MM.1S (cell line): Measurements from ENCODE around the gene TMCO4.

Experiments
- DNase-seq: peaks from one replicate; pipeline ENCODE4 v3.0.0-alpha.2; 2015
- H2AFZ ChIP-seq: fragments of 300-600 bp; sonication (generic); 2 replicates; pipeline ENCODE4 v1.6.0; 2016; ENCODE audit warnings: antibody characterized with exemption, low read length
- H3F3A ChIP-seq: fragments of 300-600 bp; sonication (generic); 2 replicates; pipeline ENCODE4 v1.6.1; 2016; ENCODE audit warnings: mild to moderate bottlenecking, antibody characterized with exemption, low read length, moderate library complexity, mixed read lengths; ENCODE audit not compliant: insufficient read depth
- H3K27ac ChIP-seq: fragments of 300-600 bp; sonication (generic); 2 replicates; pipeline ENCODE4 v1.5.1; 2016; ENCODE audit warnings: mild to moderate bottlenecking, low read length
- H3K27me3 ChIP-seq: fragments of 300-600 bp; sonication (generic); replicated peaks from 2 replicates; pipeline ENCODE4 v1.6.0; 2016; ENCODE audit warnings: low read length; ENCODE audit not compliant: insufficient read depth
- H3K36me3 ChIP-seq: fragments of 300-600 bp; sonication (generic); replicated peaks from 2 replicates; pipeline ENCODE4 v1.6.1; 2016; ENCODE audit warnings: mild to moderate bottlenecking, low read length, mixed read lengths; ENCODE audit not compliant: insufficient read depth
- H3K4me1 ChIP-seq: fragments of 300-600 bp; sonication (generic); 2 replicates; pipeline ENCODE4 v1.6.1; 2016; ENCODE audit warnings: low read length, mixed read lengths
- H3K4me2 ChIP-seq: fragments of 300-600 bp; sonication (generic); 2 replicates; pipeline ENCODE4 v1.6.0; 2016; ENCODE audit warnings: low read depth, low read length
- H3K4me3 ChIP-seq: fragments of 300-600 bp; sonication (generic); 2 replicates; pipeline ENCODE4 v1.5.1; 2016; ENCODE audit warnings: low read length, mixed read lengths
- H3K79me2 ChIP-seq: fragments of 300-600 bp; sonication (generic); 2 replicates; pipeline ENCODE4 v1.6.1; 2016; ENCODE audit warnings: mixed run types, low read length, mixed read lengths
- H3K9ac ChIP-seq: fragments of 300-600 bp; sonication (generic); 2 replicates; pipeline ENCODE4 v1.6.1; 2016; ENCODE audit warnings: low read length, mixed read lengths
- H3K9me2 ChIP-seq: fragments of 300-600 bp; sonication (generic); replicated peaks from 2 replicates; pipeline ENCODE4 v1.6.1; 2016; ENCODE audit warnings: mild to moderate bottlenecking, low read length, mixed read lengths; ENCODE audit not compliant: insufficient read depth
- H3K9me3 ChIP-seq: fragments of 300-600 bp; sonication (generic); replicated peaks from 2 replicates; pipeline ENCODE4 v1.6.1; 2016; ENCODE audit warnings: mild to moderate bottlenecking, low read length, mixed read lengths; ENCODE audit not compliant: insufficient read depth
- H4K20me1 ChIP-seq: fragments of 300-600 bp; sonication (generic); 2 replicates; pipeline ENCODE4 v1.6.1; 2016; ENCODE audit warnings: mild to moderate bottlenecking, low read length, moderate library complexity, mixed read lengths; ENCODE audit not compliant: insufficient read depth
- EZH2 ChIP-seq: fragments of 300-600 bp; sonication (generic); optimal IDR thresholded peaks from 2 replicates; pipeline ENCODE3; 2017; ENCODE audit warnings: low read depth, mild to moderate bottlenecking, antibody characterized with exemption, low read length, mixed read lengths
- EZH2phosphoT487 ChIP-seq: fragments of 300-600 bp; sonication (generic); IDR thresholded peaks from 2 replicates; pipeline ENCODE4 v1.6.1; 2018; ENCODE audit warnings: antibody characterized with exemption, low read length
- TF ChIP-seq, protein P1 (sequence below): fragments of 300-600 bp; sonication (generic); IDR thresholded peaks from 2 replicates; pipeline ENCODE4 v1.5.1; 2016; ENCODE audit warnings: antibody characterized with exemption, low read length, mixed read lengths

Gene TMCO4

DNA sequence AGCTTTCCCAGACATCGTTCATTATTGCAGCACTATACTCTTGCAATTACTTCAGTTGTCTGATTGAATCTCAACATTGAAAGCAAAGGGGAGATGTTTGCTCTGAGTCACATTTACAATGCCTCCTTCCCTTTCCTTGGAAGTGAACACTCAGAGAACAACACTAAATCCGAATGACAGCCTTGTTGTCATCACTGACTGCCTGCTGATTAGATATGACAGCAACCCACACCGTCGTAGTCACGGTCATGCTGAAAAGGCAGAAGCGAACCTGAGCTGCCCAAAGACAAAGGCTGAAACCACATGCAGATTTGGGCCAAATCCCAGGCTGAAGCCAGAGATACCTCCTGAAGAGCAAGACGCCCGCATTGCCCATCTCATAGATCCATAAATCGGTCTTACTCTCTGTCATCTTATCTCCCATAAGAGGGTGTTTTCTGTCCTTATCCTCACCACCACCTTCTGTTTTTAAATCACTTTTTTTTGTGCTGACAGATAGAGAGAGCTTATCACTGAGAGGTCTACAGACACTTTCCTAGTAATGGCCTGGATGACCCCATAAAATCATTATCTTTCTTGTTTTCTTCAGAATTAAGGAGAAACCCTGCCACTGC, 47.5 kb downstream of the TMCO4 start:
- TF ChIP-seq EZH2phosphoT487 = no peak
- TF ChIP-seq, protein P1, sequence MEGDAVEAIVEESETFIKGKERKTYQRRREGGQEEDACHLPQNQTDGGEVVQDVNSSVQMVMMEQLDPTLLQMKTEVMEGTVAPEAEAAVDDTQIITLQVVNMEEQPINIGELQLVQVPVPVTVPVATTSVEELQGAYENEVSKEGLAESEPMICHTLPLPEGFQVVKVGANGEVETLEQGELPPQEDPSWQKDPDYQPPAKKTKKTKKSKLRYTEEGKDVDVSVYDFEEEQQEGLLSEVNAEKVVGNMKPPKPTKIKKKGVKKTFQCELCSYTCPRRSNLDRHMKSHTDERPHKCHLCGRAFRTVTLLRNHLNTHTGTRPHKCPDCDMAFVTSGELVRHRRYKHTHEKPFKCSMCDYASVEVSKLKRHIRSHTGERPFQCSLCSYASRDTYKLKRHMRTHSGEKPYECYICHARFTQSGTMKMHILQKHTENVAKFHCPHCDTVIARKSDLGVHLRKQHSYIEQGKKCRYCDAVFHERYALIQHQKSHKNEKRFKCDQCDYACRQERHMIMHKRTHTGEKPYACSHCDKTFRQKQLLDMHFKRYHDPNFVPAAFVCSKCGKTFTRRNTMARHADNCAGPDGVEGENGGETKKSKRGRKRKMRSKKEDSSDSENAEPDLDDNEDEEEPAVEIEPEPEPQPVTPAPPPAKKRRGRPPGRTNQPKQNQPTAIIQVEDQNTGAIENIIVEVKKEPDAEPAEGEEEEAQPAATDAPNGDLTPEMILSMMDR = no peak
- no peak for TF ChIP-seq EZH2
- H3K36me3 ChIP-seq = no peaks in the 10 kb centered on the region
- no peak overlapping the region for H2AFZ ChIP-seq
- no peaks in the 10 kb centered on the region for H3K4me1 ChIP-seq
- H3K4me3 ChIP-seq = no peak overlapping the region
- DNase-seq = no peak
- H3K9ac ChIP-seq = no peak overlapping the region
- H3K27me3 ChIP-seq = no peaks in the 10 kb centered on the region
- H3K79me2 ChIP-seq = no peaks in the 10 kb centered on the region
- no peak overlapping the region for H3K27ac ChIP-seq
- H3K9me2 ChIP-seq = no peaks in the 10 kb centered on the region
- no peak overlapping the region for H3K4me2 ChIP-seq
- no peaks in the 10 kb centered on the region for H3K9me3 ChIP-seq
- H3F3A ChIP-seq = no peaks in the 10 kb centered on the region
- H4K20me1 ChIP-seq = no peaks in the 10 kb centered on the region

DNA sequence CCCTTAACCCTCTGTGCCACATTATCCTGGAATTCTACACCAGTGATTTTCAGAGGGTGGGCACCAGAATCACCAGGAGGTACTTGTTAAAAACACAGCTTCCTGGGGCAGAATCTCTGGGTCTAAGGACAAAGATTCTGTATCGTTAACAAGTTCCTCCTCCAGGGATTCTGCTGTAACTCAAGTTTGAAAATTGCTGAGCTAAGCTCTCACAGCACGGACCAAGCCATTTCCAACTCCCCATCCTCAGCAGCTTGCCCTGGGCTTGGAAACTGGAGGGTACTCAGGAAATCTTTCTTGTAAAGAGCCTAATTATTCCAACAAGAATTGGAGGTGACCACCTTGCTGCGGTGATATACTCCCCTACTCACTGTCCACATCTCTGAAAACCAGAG, 48.8 kb downstream of the TMCO4 start:
- Histone ChIP-seq H3F3A (no peaks in the 10 kb centered on the region), H3K79me2 (no peaks in the 10 kb centered on the region), H3K4me3 (no peak overlapping the region), H2AFZ (no peak overlapping the region), H3K4me2 (no peak overlapping the region), H3K9ac (no peak overlapping the region), H3K27ac (no peak overlapping the region), H3K9me3 (no peaks in the 10 kb centered on the region), H3K36me3 (no peaks in the 10 kb centered on the region), H3K27me3 (no peaks in the 10 kb centered on the region), H3K9me2 (no peaks in the 10 kb centered on the region), H4K20me1 (no peaks in the 10 kb centered on the region), H3K4me1 (no peaks in the 10 kb centered on the region)
- TF ChIP-seq EZH2 (no peak), EZH2phosphoT487 (no peak)
- TF ChIP-seq, protein P1 = no peak
- no peak for DNase-seq

- Histone ChIP-seq H4K20me1 (no peaks in the 10 kb centered on the region), H3K4me3 (no peak overlapping the region), H3K4me2 (no peak overlapping the region), H3K79me2 (no peaks in the 10 kb centered on the region), H2AFZ (no peak overlapping the region), H3K27ac (no peak overlapping the region), H3K9me3 (no peaks in the 10 kb centered on the region), H3K4me1 (no peaks in the 10 kb centered on the region), H3K36me3 (no peaks in the 10 kb centered on the region), H3K9ac (no peak overlapping the region), H3F3A (no peaks in the 10 kb centered on the region), H3K9me2 (no peaks in the 10 kb centered on the region), H3K27me3 (no peaks in the 10 kb centered on the region)
- TF ChIP-seq, protein P1 = no peak
- TF ChIP-seq EZH2phosphoT487 (no peak), EZH2 (no peak)
- no peak for DNase-seq
These were observed 49.4 kb downstream of the TMCO4 start for GRCh38 chr1:19750101-19750881.
